ENCODE results near the gene TBC1D5. TPM values are rescaled to one million over a fixed set of nuclear protein-coding genes. Genes with fewer than 3 reads are reported as not detected.

Gene TBC1D5
- total and polyA plus RNA-seq, 2 of the 8 experiments (the other 6 are each of a cell fraction or from before 2014, with no cell fraction given): 11.0 to 22.9 TPM

DNA sequence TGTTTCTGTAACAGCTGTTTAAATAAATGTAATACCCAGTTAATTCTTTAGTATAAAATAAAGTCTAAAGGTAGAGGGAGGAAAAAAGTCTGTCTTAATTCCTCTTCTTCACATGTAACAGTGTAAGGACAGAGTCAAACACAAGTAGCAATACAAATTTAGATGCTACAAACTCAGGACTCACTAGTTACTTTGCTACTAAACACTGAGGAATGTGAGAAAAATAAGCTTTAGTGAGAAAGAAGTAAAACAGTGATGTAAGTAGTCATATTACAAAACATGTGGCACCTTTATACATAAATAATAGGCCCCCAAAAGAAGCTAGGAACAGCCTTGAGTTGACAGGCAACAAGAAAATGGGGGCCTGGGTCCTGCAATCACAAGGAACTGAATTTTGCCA lies 113.0 kb downstream of the TBC1D5 start (continued):
- TF ChIP-seq CTCF (IDR thresholded peaks at IDR 0.05; ENCODE audit: control extremely low read depth in 1 of 3, insufficient read depth in 1 of 3, low read depth in 1 of 3, low read length in 3 of 3) (no peak), EZH2 (IDR thresholded peaks at IDR 0.05; ENCODE audit: low read depth, low read length, severe bottlenecking) (no peak), KDM5A (IDR thresholded peaks at IDR 0.05; ENCODE audit: low read length) (no peak), BCL11A (IDR thresholded peaks at IDR 0.05; ENCODE audit: low read depth in 2 of 2, low read length in 2 of 2) (no peak), MAFK (IDR thresholded peaks at IDR 0.05; ENCODE audit: low read depth, low read length) (no peak), JUN (IDR thresholded peaks at IDR 0.05; ENCODE audit: low read depth, low read length) (no peak)
